ENCODE measurements around the gene ARMS2.
A peak's percentile ranks its signal among the peaks of the same experiment; 100 is the strongest.

ARMS2 gene

GRCh38 chr10:122454071-122454470 is 382 bp upstream of the ARMS2 start:
- DNase-seq: no peak

- no peak for DNase-seq
Observed at GRCh38 chr10:122455376-122456079, 1.1 kb downstream of the ARMS2 start.

GRCh38 chr10:122457934-122458333 is 3.5 kb downstream of the ARMS2 start:
- DNase-seq: no peak

GRCh38 chr10:122458693-122459092 is 4.2 kb downstream of the ARMS2 start:
- DNase-seq: peak in 4 of 14 donors; percentile 30 to 45 (median 33)

- no peak for DNase-seq
Observed at GRCh38 chr10:122459561-122460273, 5.3 kb downstream of the ARMS2 start.

GRCh38 chr10:122460891-122461293 is 6.4 kb downstream of the ARMS2 start:
- DNase-seq: peak in 2 of 14 donors; percentile 71 to 75

GRCh38 chr10:122461367-122461728 is 6.9 kb downstream of the ARMS2 start, which contains the start of gene HTRA1:
TSS of gene HTRA1 (plus strand) at chr10:122461553. CDS start at chr10:122461653, 100 bp downstream.
- peak in 12 of 14 donors; percentile 62 to 96 (median 86) for DNase-seq

GRCh38 chr10:122461729-122462532 is 7.5 kb downstream of the ARMS2 start:
- peak in 1 of 14 donors; percentile 68 for DNase-seq

- DNase-seq: peak in 4 of 14 donors; percentile 52 to 72 (median 64)
Observed at GRCh38 chr10:122462533-122463465, 8.3 kb downstream of the ARMS2 start.

GRCh38 chr10:122463466-122464249 is 9.2 kb downstream of the ARMS2 start:
- peak in 1 of 14 donors; percentile 58 for DNase-seq

- DNase-seq: no peak
Observed at GRCh38 chr10:122464250-122464510, 9.7 kb downstream of the ARMS2 start.

GRCh38 chr10:122464586-122464985 is 10.1 kb downstream of the ARMS2 start:
- peak in 7 of 14 donors; percentile 33 to 52 (median 42) for DNase-seq

GRCh38 chr10:122465401-122466040 is 11.1 kb downstream of the ARMS2 start:
- DNase-seq: no peak

- DNase-seq: no peak
Observed at GRCh38 chr10:122466951-122467381, 12.5 kb downstream of the ARMS2 start.

GRCh38 chr10:122467701-122468100 is 13.2 kb downstream of the ARMS2 start:
- no peak for DNase-seq

- no peak for DNase-seq
Observed at GRCh38 chr10:122468307-122468925, 14.0 kb downstream of the ARMS2 start.

- DNase-seq: peak in 4 of 14 donors; percentile 38 to 50 (median 40)
Observed at GRCh38 chr10:122468926-122469781, 14.7 kb downstream of the ARMS2 start.

- DNase-seq: no peak
Observed at GRCh38 chr10:122469848-122470247, 15.4 kb downstream of the ARMS2 start.

GRCh38 chr10:122471531-122472177 is 17.2 kb downstream of the ARMS2 start:
- DNase-seq: no peak

Measured in C1 segment of cervical spinal cord (tissue), 14 donors.